ENCODE measurements around the gene NEK10. TPM values are rescaled to one million over a fixed set of nuclear protein-coding genes. Genes with fewer than 3 reads are reported as not detected.
"Not testable (repeated sequence)": the region's sequence is repeated elsewhere in the genome, so short reads cannot be mapped to it uniquely, and the experiment has no call there.

Gene NEK10
- total and polyA plus RNA-seq, 2 donors (not counting 1 experiment from before 2014, with no cell fraction given), result 0.49 to 0.55 TPM

- Histone ChIP-seq H3K27me3 (replicated peaks in 1 of 4; ENCODE audit: control extremely low read depth in 1 of 4, control insufficient read depth in 3 of 4, insufficient read depth in 4 of 4, low read length in 3 of 4) (no peaks in the 10 kb centered on the region), H3K36me3 (replicated peaks in 1 of 2; ENCODE audit: control extremely low read depth in 1 of 2, control insufficient read depth in 1 of 2, extremely low read depth in 1 of 2, insufficient read depth in 2 of 2, low read length in 1 of 2) (peaks cover 15 to 53% of the 10 kb centered on the region in 2 experiments), H3K4me2 (replicated peaks; ENCODE audit: low read depth, low read length, poor library complexity, severe bottlenecking) (no peak overlapping the region), H3K27ac (ENCODE audit: low read length in 2 of 2) (no peak overlapping the region), H3K9me3 (ENCODE audit: control extremely low read depth in 1 of 3, control insufficient read depth in 2 of 3, insufficient read depth in 1 of 3, low read length in 2 of 3) (no peaks in the 10 kb centered on the region), H3K4me3 (ENCODE audit: control extremely low read depth in 1 of 5, extremely low read depth in 1 of 5, insufficient read depth in 1 of 5, low read depth in 2 of 5, low read length in 4 of 5) (no peak overlapping the region), H3K9ac (ENCODE audit: low read length) (no peak overlapping the region), H2AFZ (ENCODE audit: insufficient read depth, low read depth, low read length, poor library complexity, severe bottlenecking) (no peak overlapping the region), H4K20me1 (ENCODE audit: control insufficient read depth, insufficient read depth, low read length, poor library complexity, severe bottlenecking) (no peaks in the 10 kb centered on the region), H3K79me2 (ENCODE audit: control insufficient read depth, insufficient read depth, low read length) (no peaks in the 10 kb centered on the region), H3K4me1 (ENCODE audit: control insufficient read depth in 2 of 2, insufficient read depth in 2 of 2, low read length in 2 of 2) (no peaks in the 10 kb centered on the region)
- Mint-ChIP-seq H3K27ac (no peak overlapping the region), H3K4me3 (no peak overlapping the region), H3K27me3 (no peaks in the 10 kb centered on the region), H3K9me3 (ENCODE audit: insufficient read depth) (no peaks in the 10 kb centered on the region), H3K4me1 (no peaks in the 10 kb centered on the region)
- POLR2A ChIA-PET, result no interaction called here
- ATAC-seq (ENCODE audit: low read depth), result no peak
- 20% methylated on average over 1 of the region's 3 CpGs for WGBS (ENCODE audit: insufficient coverage)
- intact Hi-C loops (cut with micrococcal nuclease), result no loop called here
- no peak for DNase-seq
- TF ChIP-seq CTCF (IDR thresholded peaks at IDR 0.05), result no peak
- TF ChIP-seq EZH2 (IDR thresholded peaks at IDR 0.05; ENCODE audit: borderline replicate concordance, insufficient read depth, low read depth, low read length, poor library complexity, severe bottlenecking), result no peak
- CTCF ChIA-PET, result no interaction called here
Observed at GRCh38 chr3:27392950-27393679, 23.9 kb upstream of the NEK10 start.

- H4K20me1 ChIP-seq (ENCODE audit: control insufficient read depth, insufficient read depth, low read length, poor library complexity, severe bottlenecking); H3K4me3 Mint-ChIP-seq; H3K27me3 Mint-ChIP-seq; H3K79me2 ChIP-seq (ENCODE audit: control insufficient read depth, insufficient read depth, low read length); POLR2A ChIA-PET; H3K4me2 ChIP-seq (replicated peaks; ENCODE audit: low read depth, low read length, poor library complexity, severe bottlenecking); intact Hi-C loops (cut with micrococcal nuclease); H2AFZ ChIP-seq (ENCODE audit: insufficient read depth, low read depth, low read length, poor library complexity, severe bottlenecking); CTCF ChIA-PET; H3K27me3 ChIP-seq (replicated peaks in 1 of 4; ENCODE audit: control extremely low read depth in 1 of 4, control insufficient read depth in 3 of 4, insufficient read depth in 4 of 4, low read length in 3 of 4); H3K27ac Mint-ChIP-seq; H3K4me1 Mint-ChIP-seq; H3K9ac ChIP-seq (ENCODE audit: low read length); ATAC-seq (ENCODE audit: low read depth); H3K9me3 Mint-ChIP-seq (ENCODE audit: insufficient read depth); H3K9me3 ChIP-seq (ENCODE audit: control extremely low read depth in 1 of 3, control insufficient read depth in 2 of 3, insufficient read depth in 1 of 3, low read length in 2 of 3); H3K27ac ChIP-seq (ENCODE audit: low read length in 2 of 2); DNase-seq; H3K4me3 ChIP-seq (ENCODE audit: control extremely low read depth in 1 of 5, extremely low read depth in 1 of 5, insufficient read depth in 1 of 5, low read depth in 2 of 5, low read length in 4 of 5); H3K4me1 ChIP-seq (ENCODE audit: control insufficient read depth in 2 of 2, insufficient read depth in 2 of 2, low read length in 2 of 2): not testable (repeated sequence)
- H3K36me3 ChIP-seq (replicated peaks in 1 of 2; ENCODE audit: control extremely low read depth in 1 of 2, control insufficient read depth in 1 of 2, extremely low read depth in 1 of 2, insufficient read depth in 2 of 2, low read length in 1 of 2), result peaks cover 14 to 48% of the 10 kb centered on the region in 2 experiments
- WGBS (ENCODE audit: insufficient coverage), result 95% methylated on average over 8 of the region's 10 CpGs
Observed at GRCh38 chr3:27392414-27392813, 23.2 kb upstream of the NEK10 start.

Data from B cell (primary cell).